Panc1 (cell line): ENCODE results near the gene TMEM185B. TPM values are rescaled to one million over a fixed set of nuclear protein-coding genes. Genes with fewer than 3 reads are reported as not detected.

Experiments
- ATAC-seq: fragments of 200-7000 bp; cut with Tn5 transposase; 2 replicates; pipeline ENCODE4 v1.9.1; 2020; ENCODE audit warnings: mild to moderate bottlenecking, moderate library complexity
- BruUV-seq: library from RNA; stranded (reverse); fragments of 400-500 nt; replicated peaks from 2 replicates; lab custom pipeline; 2021; lab: Mats Ljungman, UMichigan
- CTCF ChIA-PET: fragments of 300-600 bp; sonication (Branson Sonifier 250); formaldehyde crosslinking; loops from one replicate; lab custom pipeline; 2022; ENCODE audit warnings: antibody characterized with exemption; lab: Charles Lee
- POLR2A ChIA-PET: fragments of 300-600 bp; sonication (Branson Sonifier 250); formaldehyde crosslinking; loops from one replicate; lab custom pipeline; 2022; ENCODE audit warnings: antibody characterized with exemption; lab: Charles Lee
- DNase-seq: peaks from one replicate; pipeline ENCODE4 v3.0.0-alpha.2; 2010; ENCODE audit warnings: low read depth, low spot score
- H3K27ac ChIP-seq: 2 replicates; pipeline ENCODE4 v1.5.1; 2011; ENCODE audit warnings: mild to moderate bottlenecking, low read length, inconsistent platforms
- H3K27me3 ChIP-seq: fragments of 200-500 bp; sonication (Bioruptor generic); 2 replicates; pipeline ENCODE4 v1.6.0; 2014; ENCODE audit warnings: low read length, inconsistent platforms; ENCODE audit not compliant: control insufficient read depth, insufficient read depth
- H3K36me3 ChIP-seq: fragments of 200-500 bp; sonication (Bioruptor generic); 2 replicates; pipeline ENCODE4 v1.5.1; 2014; ENCODE audit warnings: inconsistent platforms, mild to moderate bottlenecking, low read length, moderate library complexity; ENCODE audit not compliant: control insufficient read depth, insufficient read depth
- H3K4me1 ChIP-seq: 2 replicates; pipeline ENCODE4 v1.5.1; 2011; ENCODE audit warnings: inconsistent platforms, mild to moderate bottlenecking, low read length, moderate library complexity; ENCODE audit not compliant: control insufficient read depth, insufficient read depth
- H3K4me3 ChIP-seq, 2 experiments: 2 replicates each; pipeline ENCODE4 v1.5.1; 2011 to 2012; ENCODE audit warnings: low read depth in 2 of 2, low read length in 2 of 2, mild to moderate bottlenecking in 2 of 2, inconsistent platforms in 1 of 2, moderate library complexity in 1 of 2
- H3K9me3 ChIP-seq: fragments of 200-500 bp; sonication (Bioruptor generic); 2 replicates; pipeline ENCODE4 v1.5.1; 2014; ENCODE audit warnings: low read depth, mild to moderate bottlenecking, inconsistent platforms, low read length, moderate library complexity; ENCODE audit not compliant: control insufficient read depth, insufficient read depth
- CTCF ChIP-seq: fragments of 450-650 bp; IDR thresholded peaks from 2 replicates; pipeline ENCODE4 v1.5.1; 2017; ENCODE audit warnings: mild to moderate bottlenecking
- POLR2AphosphoS5 ChIP-seq: IDR thresholded peaks from 2 replicates; pipeline ENCODE4 v1.6.1; 2012; ENCODE audit warnings: mild to moderate bottlenecking, low read depth, low read length, moderate library complexity
- SIN3A ChIP-seq: IDR thresholded peaks from 2 replicates; pipeline ENCODE4 v1.6.1; 2012; ENCODE audit warnings: low read depth, mild to moderate bottlenecking, low read length, moderate library complexity, borderline replicate concordance; ENCODE audit not compliant: insufficient read depth
- TCF7L2 ChIP-seq: IDR thresholded peaks from 2 replicates; pipeline ENCODE4 v1.6.1; 2011; ENCODE audit warnings: mild to moderate bottlenecking, low read depth, low read length, inconsistent platforms
- in situ Hi-C: cut with HindIII; loops from 2 replicates; pipeline ENCODE4 v1.10.0; 2016; ENCODE audit warnings: low sequenced_read_pairs, low pct_unique_long_range_greater_than_20kb
- intact Hi-C: fragments of 100-400 bp; cut with micrococcal nuclease; formaldehyde crosslinking; loops from one replicate; pipeline ENCODE4 v1.10.0; 2022; ENCODE audit not compliant: unreplicated experiment
- total RNA-seq: library from RNA; stranded (reverse); gene quantifications from one replicate; pipeline ENCODE4 v1.2.1, GENCODE V29; 2021; ENCODE audit not compliant: unreplicated experiment
- TF ChIP-seq, protein P1 (sequence below), 2 experiments: IDR thresholded peaks; 2 replicates each; pipeline ENCODE4 v1.6.1; 2011 to 2012; ENCODE audit warnings: low read depth in 2 of 2, control low read depth in 1 of 2, low read length in 1 of 2, mild to moderate bottlenecking in 1 of 2, moderate library complexity in 1 of 2; ENCODE audit not compliant: insufficient read depth in 1 of 2

TMEM185B gene
- total RNA-seq, 1 experiment from 2014 or later = 54.6 TPM

DNA sequence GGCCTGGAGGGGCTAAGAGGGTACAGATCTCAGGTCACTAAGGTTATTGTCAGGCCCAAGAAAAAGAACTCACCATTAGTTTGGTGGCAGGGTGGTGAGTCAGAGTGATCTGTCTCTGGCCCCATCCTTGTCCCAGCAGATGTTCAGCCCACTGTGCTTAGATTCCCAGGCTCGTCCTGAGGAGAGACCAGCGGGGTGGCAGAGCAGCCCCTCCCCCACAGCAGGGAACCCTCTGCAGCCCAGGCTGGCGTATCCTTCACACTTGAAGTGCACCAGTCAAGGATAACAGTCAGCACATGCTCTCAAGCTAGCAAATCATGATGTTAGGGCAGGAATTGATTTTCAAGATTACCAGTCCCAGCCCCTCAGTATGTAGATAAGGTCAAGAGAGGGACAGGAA, 43.1 kb downstream of the TMEM185B start:
- H3K9me3 ChIP-seq = no peaks in the 10 kb centered on the region
- BruUV-seq = no TSS peak
- ChIA-PET CTCF (no interaction called here), POLR2A (no interaction called here)
- no peak overlapping the region for H3K27ac ChIP-seq
- in situ Hi-C loops (no loop called here), intact Hi-C loops (no loop called here)
- no peak for ATAC-seq
- no peaks in the 10 kb centered on the region for H3K27me3 ChIP-seq
- no peaks in the 10 kb centered on the region for H3K4me1 ChIP-seq
- TF ChIP-seq POLR2AphosphoS5 (no peak), SIN3A (no peak), CTCF (no peak), TCF7L2 (no peak)
- TF ChIP-seq, protein P1, sequence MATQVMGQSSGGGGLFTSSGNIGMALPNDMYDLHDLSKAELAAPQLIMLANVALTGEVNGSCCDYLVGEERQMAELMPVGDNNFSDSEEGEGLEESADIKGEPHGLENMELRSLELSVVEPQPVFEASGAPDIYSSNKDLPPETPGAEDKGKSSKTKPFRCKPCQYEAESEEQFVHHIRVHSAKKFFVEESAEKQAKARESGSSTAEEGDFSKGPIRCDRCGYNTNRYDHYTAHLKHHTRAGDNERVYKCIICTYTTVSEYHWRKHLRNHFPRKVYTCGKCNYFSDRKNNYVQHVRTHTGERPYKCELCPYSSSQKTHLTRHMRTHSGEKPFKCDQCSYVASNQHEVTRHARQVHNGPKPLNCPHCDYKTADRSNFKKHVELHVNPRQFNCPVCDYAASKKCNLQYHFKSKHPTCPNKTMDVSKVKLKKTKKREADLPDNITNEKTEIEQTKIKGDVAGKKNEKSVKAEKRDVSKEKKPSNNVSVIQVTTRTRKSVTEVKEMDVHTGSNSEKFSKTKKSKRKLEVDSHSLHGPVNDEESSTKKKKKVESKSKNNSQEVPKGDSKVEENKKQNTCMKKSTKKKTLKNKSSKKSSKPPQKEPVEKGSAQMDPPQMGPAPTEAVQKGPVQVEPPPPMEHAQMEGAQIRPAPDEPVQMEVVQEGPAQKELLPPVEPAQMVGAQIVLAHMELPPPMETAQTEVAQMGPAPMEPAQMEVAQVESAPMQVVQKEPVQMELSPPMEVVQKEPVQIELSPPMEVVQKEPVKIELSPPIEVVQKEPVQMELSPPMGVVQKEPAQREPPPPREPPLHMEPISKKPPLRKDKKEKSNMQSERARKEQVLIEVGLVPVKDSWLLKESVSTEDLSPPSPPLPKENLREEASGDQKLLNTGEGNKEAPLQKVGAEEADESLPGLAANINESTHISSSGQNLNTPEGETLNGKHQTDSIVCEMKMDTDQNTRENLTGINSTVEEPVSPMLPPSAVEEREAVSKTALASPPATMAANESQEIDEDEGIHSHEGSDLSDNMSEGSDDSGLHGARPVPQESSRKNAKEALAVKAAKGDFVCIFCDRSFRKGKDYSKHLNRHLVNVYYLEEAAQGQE (IDR thresholded peaks at IDR 0.05; ENCODE audit: insufficient read depth in 1 of 2, low read depth in 2 of 2, low read length in 1 of 2) = no peak
- no peak overlapping the region for H3K4me3 ChIP-seq
- no peaks in the 10 kb centered on the region; the same call in 1 of the 2 replicates for H3K36me3 ChIP-seq
- DNase-seq = no peak

- intact Hi-C loops = loop anchor here (10.0 kb wide), 1 partner anchor 355 kb away; no protein-coding TSS in a partner anchor
- POLR2A ChIA-PET = no interaction called here
- H3K4me3 ChIP-seq = no peak overlapping the region
Measured at GRCh38 chr2:120179396-120179795, 43.8 kb downstream of the TMEM185B start.

More at GRCh38 chr2:120179396-120179795, 43.8 kb downstream of the TMEM185B start:
- H3K4me1 ChIP-seq = no peaks in the 10 kb centered on the region
- BruUV-seq = no TSS peak
- CTCF ChIA-PET = interaction anchor here (0.6 kb wide), 1 partner anchor 473 kb away, joined by 3 read pairs; no protein-coding TSS in a partner anchor
- TF ChIP-seq POLR2AphosphoS5 (no peak), SIN3A (no peak), CTCF (no peak)
- TF ChIP-seq, protein P1 (IDR thresholded peaks at IDR 0.05; ENCODE audit: insufficient read depth in 1 of 2, low read depth in 2 of 2, low read length in 1 of 2) = no peak
- ATAC-seq (no peak), DNase-seq (no peak)
- no peak overlapping the region for H3K27ac ChIP-seq
- no peaks in the 10 kb centered on the region for H3K9me3 ChIP-seq
- in situ Hi-C loops = no loop called here
- H3K36me3 ChIP-seq = no peaks in the 10 kb centered on the region; the same call in 1 of the 2 replicates
- no peaks in the 10 kb centered on the region for H3K27me3 ChIP-seq
